Fibroblast of pulmonary artery (primary cell): ENCODE results near the gene UQCR10.

Experiments
- DNase-seq: peaks from one replicate; pipeline ENCODE4 v3.0.0-alpha.2; 2010; ENCODE audit warnings: low read depth
- H3K4me3 ChIP-seq: replicated peaks from 2 replicates; pipeline ENCODE4 v1.5.1; 2011; ENCODE audit warnings: low read depth, mild to moderate bottlenecking, control low read depth, low read length, moderate library complexity
- CTCF ChIP-seq: IDR thresholded peaks from 2 replicates; pipeline ENCODE4 v1.5.1; 2011; ENCODE audit warnings: mild to moderate bottlenecking, control low read depth, low read length, inconsistent platforms; ENCODE audit errors: missing control alignments

The UQCR10 gene

GRCh38 chr22:29816128-29816527 lies 49.0 kb downstream of the UQCR10 start:
- no peak for TF ChIP-seq CTCF
- H3K4me3 ChIP-seq = no peak overlapping the region
- no peak for DNase-seq

GRCh38 chr22:29816539-29816938 lies 49.4 kb downstream of the UQCR10 start:
- DNase-seq = no peak
- no peak for TF ChIP-seq CTCF
- H3K4me3 ChIP-seq = no peak overlapping the region

- H3K4me3 ChIP-seq = no peak overlapping the region
- TF ChIP-seq CTCF = no peak
- DNase-seq = no peak
Measured at GRCh38 chr22:29816980-29817379, 49.8 kb downstream of the UQCR10 start.

GRCh38 chr22:29817724-29818123 lies 50.6 kb downstream of the UQCR10 start:
- H3K4me3 ChIP-seq = no peak overlapping the region
- DNase-seq = no peak
- TF ChIP-seq CTCF = no peak

GRCh38 chr22:29819501-29819900 lies 52.3 kb downstream of the UQCR10 start:
- TF ChIP-seq CTCF = no peak
- no peak overlapping the region for H3K4me3 ChIP-seq
- DNase-seq = no peak
